GM20000 (cell line): Measurements from ENCODE around the gene MICALL2.

Experiments used
- DNase-seq: peaks from one replicate; pipeline ENCODE4 v3.0.0; 2012; ENCODE audit warnings: low spot score
- TF ChIP-seq, protein P1 (sequence below): IDR thresholded peaks from 2 replicates; pipeline ENCODE4 v1.5.1; 2012; ENCODE audit warnings: mild to moderate bottlenecking, control low read depth; ENCODE audit errors: extremely low read depth, missing control alignments

The MICALL2 gene

DNA sequence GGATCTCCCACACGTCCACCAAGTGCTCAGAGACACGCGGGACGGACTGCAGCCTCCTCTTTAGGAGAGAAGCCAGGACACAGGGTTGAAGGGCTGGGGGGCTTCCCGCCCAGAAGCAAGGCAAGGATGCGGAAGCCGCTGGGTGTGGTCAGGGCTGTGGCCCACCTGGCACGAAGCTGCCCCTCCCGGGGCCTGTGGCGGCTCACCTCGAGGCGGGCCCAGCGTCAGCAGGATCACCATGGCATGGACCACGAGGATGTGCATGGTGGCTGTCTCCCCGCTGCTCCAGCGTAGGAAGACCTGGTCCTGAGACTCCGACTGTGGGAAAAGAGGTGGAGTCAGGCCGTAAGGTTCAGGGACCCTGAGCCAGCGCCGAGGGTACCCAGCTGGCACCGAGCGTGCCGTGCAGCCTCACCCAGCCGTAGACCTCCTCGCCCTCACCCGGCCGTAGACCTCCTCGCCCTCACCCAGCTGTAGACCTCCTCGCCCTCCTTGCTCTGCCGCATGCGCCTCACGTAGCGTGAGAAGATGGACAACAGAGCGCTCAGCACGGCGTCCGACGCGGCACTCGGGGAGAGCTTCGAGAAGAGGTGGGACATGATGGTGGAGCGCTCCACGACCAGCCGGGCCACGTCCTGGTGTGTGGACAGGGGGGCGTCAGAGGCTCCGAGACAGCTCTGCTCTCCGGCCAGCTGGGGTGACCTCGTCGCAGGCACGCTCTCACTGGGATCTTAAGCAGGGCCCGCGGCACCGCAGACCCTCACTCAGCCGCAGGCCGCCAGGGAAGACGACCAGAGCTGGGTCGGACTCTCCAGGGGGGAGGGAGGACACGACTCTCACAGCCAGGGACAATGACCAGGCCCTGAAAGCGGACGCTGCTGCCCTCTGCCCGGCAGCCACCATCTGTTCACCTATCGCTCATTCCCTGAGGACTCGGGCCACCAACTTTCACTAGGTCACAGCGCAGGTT is 24.6 kb upstream of the MICALL2 start:
- no peak for DNase-seq
- TF ChIP-seq, protein P1, sequence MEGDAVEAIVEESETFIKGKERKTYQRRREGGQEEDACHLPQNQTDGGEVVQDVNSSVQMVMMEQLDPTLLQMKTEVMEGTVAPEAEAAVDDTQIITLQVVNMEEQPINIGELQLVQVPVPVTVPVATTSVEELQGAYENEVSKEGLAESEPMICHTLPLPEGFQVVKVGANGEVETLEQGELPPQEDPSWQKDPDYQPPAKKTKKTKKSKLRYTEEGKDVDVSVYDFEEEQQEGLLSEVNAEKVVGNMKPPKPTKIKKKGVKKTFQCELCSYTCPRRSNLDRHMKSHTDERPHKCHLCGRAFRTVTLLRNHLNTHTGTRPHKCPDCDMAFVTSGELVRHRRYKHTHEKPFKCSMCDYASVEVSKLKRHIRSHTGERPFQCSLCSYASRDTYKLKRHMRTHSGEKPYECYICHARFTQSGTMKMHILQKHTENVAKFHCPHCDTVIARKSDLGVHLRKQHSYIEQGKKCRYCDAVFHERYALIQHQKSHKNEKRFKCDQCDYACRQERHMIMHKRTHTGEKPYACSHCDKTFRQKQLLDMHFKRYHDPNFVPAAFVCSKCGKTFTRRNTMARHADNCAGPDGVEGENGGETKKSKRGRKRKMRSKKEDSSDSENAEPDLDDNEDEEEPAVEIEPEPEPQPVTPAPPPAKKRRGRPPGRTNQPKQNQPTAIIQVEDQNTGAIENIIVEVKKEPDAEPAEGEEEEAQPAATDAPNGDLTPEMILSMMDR: no peak

DNA sequence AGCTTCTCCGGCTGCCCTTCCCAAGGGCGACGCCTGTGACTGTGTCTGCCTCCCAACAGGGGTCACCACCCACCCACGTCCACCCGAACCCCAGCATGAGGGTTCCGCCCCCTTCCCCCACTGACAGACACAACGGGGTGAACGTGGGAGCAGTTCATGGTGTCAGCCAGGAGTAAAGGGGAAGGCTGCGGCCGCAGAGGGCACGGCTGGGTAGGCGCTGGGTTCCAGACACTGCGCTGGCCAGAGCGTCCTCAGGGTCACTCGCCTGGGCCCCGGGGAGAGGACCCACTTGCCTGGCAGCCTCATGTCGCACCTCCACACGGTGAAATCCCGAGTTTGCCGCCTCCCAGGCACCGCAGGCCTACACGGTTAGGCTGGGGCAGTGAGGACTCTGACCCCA is 23.8 kb upstream of the MICALL2 start:
- DNase-seq: no peak
- TF ChIP-seq, protein P1: no peak

DNA sequence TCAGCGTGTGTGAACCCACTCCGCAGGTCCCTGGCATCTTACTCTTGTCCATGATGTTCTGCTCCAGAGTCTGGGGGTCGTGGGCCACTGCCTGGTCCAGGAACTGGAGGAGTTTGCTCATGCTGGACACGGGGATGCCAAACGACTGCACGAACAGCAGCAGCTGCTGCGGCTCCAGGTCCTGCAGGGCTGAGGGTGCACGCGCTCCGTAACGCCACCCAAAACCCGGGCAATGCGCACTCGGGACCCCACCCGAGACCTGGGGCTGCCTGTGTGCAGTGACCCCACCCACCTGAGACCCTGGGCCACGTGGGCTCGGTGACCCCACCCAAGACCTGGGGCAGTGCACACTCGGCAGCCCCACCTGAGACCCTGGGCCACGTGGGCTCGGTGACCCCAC is 22.0 kb upstream of the MICALL2 start:
- TF ChIP-seq, protein P1: no peak
- no peak for DNase-seq

DNA sequence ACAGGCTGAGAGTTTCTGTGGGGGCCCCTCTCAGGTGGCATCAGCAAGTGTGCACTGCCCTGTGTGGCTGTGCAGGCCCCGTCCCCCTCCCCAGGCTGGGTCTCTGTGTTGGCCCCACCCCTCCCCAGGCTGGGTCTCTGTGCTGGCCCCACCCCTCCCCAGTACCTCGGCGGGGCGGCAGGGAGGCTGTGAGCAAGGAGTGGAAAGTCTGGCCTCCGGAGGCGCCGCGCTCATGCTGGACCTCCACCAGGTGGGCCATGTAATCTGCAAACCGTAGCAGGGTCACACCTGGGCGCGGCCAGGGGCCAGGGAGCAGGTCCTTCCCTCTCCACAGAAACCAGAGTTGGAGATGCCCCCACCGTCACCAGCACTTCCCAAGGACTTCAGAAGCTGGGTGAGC is 21.4 kb upstream of the MICALL2 start:
- TF ChIP-seq, protein P1: no peak
- DNase-seq: no peak

DNA sequence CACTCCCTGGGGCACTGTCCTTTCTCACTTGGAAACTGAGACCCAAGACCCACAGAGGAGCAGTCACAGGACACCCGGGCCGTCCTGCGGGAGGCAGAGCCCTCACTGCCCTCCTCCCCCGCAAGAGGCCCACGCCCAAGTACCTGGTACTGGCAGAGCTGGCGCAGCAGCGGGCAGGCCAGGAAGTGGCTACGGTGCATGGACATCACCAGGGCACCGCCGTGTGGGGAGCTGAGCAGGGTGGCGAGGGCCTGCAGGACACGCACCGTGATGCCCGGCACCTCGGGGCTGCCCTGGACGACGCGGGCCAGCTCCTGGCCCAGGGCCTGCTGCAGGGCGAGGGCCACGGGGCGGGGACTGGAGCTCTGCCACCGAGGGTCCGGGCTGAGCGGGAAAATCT is 20.0 kb upstream of the MICALL2 start:
- DNase-seq: no peak
- TF ChIP-seq, protein P1: no peak

DNA sequence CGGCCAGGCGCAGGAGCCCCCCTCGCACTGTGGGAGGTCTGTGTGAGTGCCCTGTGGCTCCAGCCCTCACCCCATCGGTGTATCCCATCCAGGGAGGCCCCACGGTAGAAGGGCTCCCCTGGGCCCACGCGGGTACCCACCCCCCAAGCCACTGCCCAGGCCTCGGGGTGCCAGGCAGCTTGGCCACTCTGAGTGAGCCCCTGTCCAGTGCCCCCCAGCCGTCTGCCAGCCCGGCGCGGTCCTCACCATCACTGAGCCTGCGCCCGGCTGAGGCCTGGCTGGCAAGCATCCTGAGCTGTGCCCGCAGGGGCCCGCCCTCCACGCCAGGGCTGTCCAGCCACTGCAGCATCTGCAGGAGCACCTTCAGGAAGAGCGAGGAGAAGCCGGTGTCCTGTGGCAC is 19.2 kb upstream of the MICALL2 start:
- TF ChIP-seq, protein P1: no peak
- no peak for DNase-seq

DNA sequence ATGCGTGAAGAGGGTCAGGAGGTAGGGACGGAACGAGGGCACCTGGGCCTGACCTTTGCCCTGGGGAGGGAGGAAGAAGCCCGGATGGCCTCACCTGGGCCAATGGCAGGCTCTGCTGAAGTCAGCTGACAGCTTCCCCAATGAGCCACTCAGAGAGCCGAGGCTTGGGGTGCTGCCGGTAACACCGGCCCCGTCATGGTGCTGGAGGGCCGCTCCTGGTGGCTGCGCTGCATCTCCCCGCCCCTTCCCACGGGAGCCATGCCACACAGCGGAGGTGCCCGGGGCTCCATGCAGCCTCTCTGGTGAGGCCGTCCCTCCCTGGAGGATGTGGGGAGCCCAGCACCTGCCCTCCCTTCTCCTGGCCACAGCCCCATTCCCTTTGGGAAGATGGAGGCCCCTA is 17.6 kb upstream of the MICALL2 start:
- TF ChIP-seq, protein P1: no peak
- no peak for DNase-seq
